Measurements from ENCODE around the gene FREM2.

DNA sequence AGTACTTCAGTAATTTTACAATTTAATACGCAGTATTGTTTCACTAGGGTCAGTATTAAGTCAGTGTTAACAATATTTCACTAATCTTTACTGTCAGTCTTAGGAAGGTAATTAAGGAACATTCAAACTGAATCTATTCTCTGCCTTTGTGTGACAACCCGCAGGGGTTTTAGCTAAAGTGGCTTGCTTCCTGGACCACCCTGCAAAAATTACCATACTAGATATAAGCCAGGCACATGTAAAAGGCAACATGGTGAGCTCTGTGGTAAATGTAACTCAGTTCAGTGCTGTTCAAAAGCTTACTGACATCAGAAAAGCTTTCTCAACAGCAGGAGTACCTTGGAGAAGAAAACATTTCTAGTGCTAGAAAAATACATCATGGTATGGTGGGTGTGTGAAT is 116.7 kb downstream of the FREM2 start:
- TF ChIP-seq, protein P1, sequence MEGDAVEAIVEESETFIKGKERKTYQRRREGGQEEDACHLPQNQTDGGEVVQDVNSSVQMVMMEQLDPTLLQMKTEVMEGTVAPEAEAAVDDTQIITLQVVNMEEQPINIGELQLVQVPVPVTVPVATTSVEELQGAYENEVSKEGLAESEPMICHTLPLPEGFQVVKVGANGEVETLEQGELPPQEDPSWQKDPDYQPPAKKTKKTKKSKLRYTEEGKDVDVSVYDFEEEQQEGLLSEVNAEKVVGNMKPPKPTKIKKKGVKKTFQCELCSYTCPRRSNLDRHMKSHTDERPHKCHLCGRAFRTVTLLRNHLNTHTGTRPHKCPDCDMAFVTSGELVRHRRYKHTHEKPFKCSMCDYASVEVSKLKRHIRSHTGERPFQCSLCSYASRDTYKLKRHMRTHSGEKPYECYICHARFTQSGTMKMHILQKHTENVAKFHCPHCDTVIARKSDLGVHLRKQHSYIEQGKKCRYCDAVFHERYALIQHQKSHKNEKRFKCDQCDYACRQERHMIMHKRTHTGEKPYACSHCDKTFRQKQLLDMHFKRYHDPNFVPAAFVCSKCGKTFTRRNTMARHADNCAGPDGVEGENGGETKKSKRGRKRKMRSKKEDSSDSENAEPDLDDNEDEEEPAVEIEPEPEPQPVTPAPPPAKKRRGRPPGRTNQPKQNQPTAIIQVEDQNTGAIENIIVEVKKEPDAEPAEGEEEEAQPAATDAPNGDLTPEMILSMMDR (conservative IDR thresholded peaks at IDR 0.05; ENCODE audit: low read length), result no peak
- no peak for TF ChIP-seq EZH2phosphoT487 (IDR thresholded peaks at IDR 0.05; ENCODE audit: borderline replicate concordance, low read depth, low read length)

Data from OCI-LY7 (cell line).